ENCODE data around the gene TAS1R3. TPM values are rescaled to one million over a fixed set of nuclear protein-coding genes. Genes with fewer than 3 reads are reported as not detected.

The TAS1R3 gene
- total and polyA plus RNA-seq, 10 of the 15 experiments (the other 5 are each of a cell fraction or from before 2014, with no cell fraction given) = 0.04 to 0.51 (median 0.08) TPM; not detected in 3

DNA sequence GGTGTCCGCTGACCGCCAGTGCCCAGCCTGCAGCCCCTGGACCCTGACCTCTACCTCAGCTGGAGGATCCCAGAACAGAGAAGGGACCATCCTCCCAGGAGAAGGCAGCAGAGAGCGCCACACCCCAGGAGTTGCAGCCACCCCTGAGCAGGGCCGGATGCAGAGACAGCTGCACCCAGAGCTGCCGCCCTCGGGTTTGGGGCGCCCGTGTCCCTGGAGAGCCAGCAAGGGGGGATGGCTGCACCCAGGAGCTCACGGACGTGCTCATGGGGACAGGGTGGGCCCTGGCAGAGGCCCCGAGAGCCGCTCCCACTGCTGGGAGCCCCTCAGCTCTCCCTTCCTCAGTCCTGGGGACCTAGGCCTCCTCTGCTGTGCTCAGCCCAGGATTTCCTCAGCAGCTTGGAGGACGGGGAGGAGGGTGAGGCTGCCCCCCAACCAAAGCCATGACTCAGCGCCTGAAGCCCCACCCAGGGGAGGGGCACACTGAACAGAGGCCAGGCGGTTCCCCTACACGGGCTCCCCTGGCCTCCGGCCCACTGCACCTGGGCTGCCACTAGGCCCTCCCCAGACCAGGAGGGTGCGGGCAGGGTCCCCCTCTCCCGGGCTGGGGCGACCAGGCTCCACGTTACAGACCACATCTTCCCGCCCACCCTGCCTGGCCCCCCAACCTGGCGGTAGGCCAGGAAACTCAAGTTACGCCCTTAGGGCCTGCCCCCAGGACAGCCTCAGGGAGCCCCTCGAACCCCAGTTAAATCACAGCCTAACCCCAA is 25.6 kb upstream of the TAS1R3 start:
- 5% methylated on average over 23 of the region's 25 CpGs for WGBS (ENCODE audit: insufficient coverage, insufficient replicate concordance, low lambda C conversion rate, missing lambda C conversion rate)
- Histone ChIP-seq H2AFZ (ENCODE audit: control insufficient read depth, low read depth, low read length) (peak overlapping the region; percentile 83), H3K79me2 (ENCODE audit: control insufficient read depth, insufficient read depth, low read length) (peaks cover 26% of the 10 kb centered on the region), H3K4me3 (peak overlapping the region; percentile 84), H3K4me2 (ENCODE audit: control insufficient read depth, insufficient read depth) (peak overlapping the region; percentile 99), H3K9ac (ENCODE audit: control insufficient read depth, insufficient read depth, low read length) (peak overlapping the region; percentile 73), H3K4me1 (ENCODE audit: control insufficient read depth, insufficient read depth, low read length) (peaks cover 27% of the 10 kb centered on the region), H3K36me3 (ENCODE audit: control insufficient read depth in 2 of 2, insufficient read depth in 2 of 2, low read length in 1 of 2) (no peaks in the 10 kb centered on the region; a peak in 1 of 4 replicates), H3K27me3 (replicated peaks in 1 of 2; ENCODE audit: control insufficient read depth in 2 of 2, insufficient read depth in 2 of 2, low read length in 1 of 2) (no peaks in the 10 kb centered on the region), H3K9me3 (replicated peaks; ENCODE audit: control insufficient read depth, insufficient read depth, low read length) (no peaks in the 10 kb centered on the region), H3K27ac (ENCODE audit: control insufficient read depth, insufficient read depth) (peak overlapping the region; percentile 82), H4K20me1 (ENCODE audit: control insufficient read depth, insufficient read depth) (no peaks in the 10 kb centered on the region)
- peak; percentile 90 for FAIRE-seq
- BruUV-seq (replicated peaks) = no TSS peak
- peak; percentile 69 for ATAC-seq
- no peak for DNase-seq (ENCODE audit: low read depth, low spot score)
- in situ Hi-C loops (cut with MboI) = no loop called here
- CTCF ChIA-PET = interaction anchor here (0.7 to 1.5 kb wide), 8 partner anchors 20 to 253 kb away, joined by 3 to 8 read pairs (median 3); no protein-coding TSS in a partner anchor
- POLR2A ChIA-PET = interaction anchor here (0.6 to 0.9 kb wide), 2 partner anchors 164 to 321 kb away, joined by 3 to 7 read pairs; no protein-coding TSS in a partner anchor
- SMC1A ChIA-PET (ENCODE audit: uncharacterized antibody, unreplicated experiment) = interaction anchor here (1.1 to 1.2 kb wide), 2 partner anchors 14 to 66 kb away, joined by 3 to 5 read pairs; no protein-coding TSS in a partner anchor
- intact Hi-C loops (cut with micrococcal nuclease; ENCODE audit: unreplicated experiment) = loop anchor here (5.0 kb wide), 1 partner anchor 188 kb away; the partner anchor contains the start of gene C1orf159
- RAD21 ChIA-PET (ENCODE audit: unreplicated experiment) = interaction anchor here (0.8 to 1.2 kb wide), 8 partner anchors 14 to 274 kb away, joined by 3 to 5 read pairs (median 4); partner anchors contain the start of gene AURKAIP1
- TF ChIP-seq, protein P1, sequence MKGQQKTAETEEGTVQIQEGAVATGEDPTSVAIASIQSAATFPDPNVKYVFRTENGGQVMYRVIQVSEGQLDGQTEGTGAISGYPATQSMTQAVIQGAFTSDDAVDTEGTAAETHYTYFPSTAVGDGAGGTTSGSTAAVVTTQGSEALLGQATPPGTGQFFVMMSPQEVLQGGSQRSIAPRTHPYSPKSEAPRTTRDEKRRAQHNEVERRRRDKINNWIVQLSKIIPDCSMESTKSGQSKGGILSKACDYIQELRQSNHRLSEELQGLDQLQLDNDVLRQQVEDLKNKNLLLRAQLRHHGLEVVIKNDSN (IDR thresholded peaks at IDR 0.05; ENCODE audit: borderline replicate concordance, extremely low read length, insufficient read depth, low read depth, low read length) = no peak
- TF ChIP-seq GABPA (IDR thresholded peaks at IDR 0.05; ENCODE audit: low read depth) (no peak), SMC3 (IDR thresholded peaks at IDR 0.05; ENCODE audit: borderline replicate concordance, low read length) (no peak; the same call in 1 of the 2 replicates), SUZ12 (IDR thresholded peaks at IDR 0.05; ENCODE audit: unreplicated experiment) (no peak), ZNF207 (IDR thresholded peaks at IDR 0.05; ENCODE audit: borderline replicate concordance) (no peak), YBX1 (IDR thresholded peaks at IDR 0.05) (no peak), POLR2A (IDR thresholded peaks at IDR 0.05; ENCODE audit: low read depth, low read length) (peak; percentile 68)
- TF ChIP-seq, protein P2, sequence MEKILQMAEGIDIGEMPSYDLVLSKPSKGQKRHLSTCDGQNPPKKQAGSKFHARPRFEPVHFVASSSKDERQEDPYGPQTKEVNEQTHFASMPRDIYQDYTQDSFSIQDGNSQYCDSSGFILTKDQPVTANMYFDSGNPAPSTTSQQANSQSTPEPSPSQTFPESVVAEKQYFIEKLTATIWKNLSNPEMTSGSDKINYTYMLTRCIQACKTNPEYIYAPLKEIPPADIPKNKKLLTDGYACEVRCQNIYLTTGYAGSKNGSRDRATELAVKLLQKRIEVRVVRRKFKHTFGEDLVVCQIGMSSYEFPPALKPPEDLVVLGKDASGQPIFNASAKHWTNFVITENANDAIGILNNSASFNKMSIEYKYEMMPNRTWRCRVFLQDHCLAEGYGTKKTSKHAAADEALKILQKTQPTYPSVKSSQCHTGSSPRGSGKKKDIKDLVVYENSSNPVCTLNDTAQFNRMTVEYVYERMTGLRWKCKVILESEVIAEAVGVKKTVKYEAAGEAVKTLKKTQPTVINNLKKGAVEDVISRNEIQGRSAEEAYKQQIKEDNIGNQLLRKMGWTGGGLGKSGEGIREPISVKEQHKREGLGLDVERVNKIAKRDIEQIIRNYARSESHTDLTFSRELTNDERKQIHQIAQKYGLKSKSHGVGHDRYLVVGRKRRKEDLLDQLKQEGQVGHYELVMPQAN (conservative IDR thresholded peaks at IDR 0.05) = peak; percentile 40; the same call in 1 of the 2 replicates
- TF ChIP-seq, protein P3, sequence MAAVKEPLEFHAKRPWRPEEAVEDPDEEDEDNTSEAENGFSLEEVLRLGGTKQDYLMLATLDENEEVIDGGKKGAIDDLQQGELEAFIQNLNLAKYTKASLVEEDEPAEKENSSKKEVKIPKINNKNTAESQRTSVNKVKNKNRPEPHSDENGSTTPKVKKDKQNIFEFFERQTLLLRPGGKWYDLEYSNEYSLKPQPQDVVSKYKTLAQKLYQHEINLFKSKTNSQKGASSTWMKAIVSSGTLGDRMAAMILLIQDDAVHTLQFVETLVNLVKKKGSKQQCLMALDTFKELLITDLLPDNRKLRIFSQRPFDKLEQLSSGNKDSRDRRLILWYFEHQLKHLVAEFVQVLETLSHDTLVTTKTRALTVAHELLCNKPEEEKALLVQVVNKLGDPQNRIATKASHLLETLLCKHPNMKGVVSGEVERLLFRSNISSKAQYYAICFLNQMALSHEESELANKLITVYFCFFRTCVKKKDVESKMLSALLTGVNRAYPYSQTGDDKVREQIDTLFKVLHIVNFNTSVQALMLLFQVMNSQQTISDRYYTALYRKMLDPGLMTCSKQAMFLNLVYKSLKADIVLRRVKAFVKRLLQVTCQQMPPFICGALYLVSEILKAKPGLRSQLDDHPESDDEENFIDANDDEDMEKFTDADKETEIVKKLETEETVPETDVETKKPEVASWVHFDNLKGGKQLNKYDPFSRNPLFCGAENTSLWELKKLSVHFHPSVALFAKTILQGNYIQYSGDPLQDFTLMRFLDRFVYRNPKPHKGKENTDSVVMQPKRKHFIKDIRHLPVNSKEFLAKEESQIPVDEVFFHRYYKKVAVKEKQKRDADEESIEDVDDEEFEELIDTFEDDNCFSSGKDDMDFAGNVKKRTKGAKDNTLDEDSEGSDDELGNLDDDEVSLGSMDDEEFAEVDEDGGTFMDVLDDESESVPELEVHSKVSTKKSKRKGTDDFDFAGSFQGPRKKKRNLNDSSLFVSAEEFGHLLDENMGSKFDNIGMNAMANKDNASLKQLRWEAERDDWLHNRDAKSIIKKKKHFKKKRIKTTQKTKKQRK (IDR thresholded peaks at IDR 0.05; ENCODE audit: low read depth, low read length) = no peak
- TF ChIP-seq, protein P4, sequence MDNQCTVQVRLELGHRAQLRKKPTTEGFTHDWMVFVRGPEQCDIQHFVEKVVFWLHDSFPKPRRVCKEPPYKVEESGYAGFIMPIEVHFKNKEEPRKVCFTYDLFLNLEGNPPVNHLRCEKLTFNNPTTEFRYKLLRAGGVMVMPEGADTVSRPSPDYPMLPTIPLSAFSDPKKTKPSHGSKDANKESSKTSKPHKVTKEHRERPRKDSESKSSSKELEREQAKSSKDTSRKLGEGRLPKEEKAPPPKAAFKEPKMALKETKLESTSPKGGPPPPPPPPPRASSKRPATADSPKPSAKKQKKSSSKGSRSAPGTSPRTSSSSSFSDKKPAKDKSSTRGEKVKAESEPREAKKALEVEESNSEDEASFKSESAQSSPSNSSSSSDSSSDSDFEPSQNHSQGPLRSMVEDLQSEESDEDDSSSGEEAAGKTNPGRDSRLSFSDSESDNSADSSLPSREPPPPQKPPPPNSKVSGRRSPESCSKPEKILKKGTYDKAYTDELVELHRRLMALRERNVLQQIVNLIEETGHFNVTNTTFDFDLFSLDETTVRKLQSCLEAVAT (IDR thresholded peaks at IDR 0.05) = no peak
- TF ChIP-seq, protein P5, sequence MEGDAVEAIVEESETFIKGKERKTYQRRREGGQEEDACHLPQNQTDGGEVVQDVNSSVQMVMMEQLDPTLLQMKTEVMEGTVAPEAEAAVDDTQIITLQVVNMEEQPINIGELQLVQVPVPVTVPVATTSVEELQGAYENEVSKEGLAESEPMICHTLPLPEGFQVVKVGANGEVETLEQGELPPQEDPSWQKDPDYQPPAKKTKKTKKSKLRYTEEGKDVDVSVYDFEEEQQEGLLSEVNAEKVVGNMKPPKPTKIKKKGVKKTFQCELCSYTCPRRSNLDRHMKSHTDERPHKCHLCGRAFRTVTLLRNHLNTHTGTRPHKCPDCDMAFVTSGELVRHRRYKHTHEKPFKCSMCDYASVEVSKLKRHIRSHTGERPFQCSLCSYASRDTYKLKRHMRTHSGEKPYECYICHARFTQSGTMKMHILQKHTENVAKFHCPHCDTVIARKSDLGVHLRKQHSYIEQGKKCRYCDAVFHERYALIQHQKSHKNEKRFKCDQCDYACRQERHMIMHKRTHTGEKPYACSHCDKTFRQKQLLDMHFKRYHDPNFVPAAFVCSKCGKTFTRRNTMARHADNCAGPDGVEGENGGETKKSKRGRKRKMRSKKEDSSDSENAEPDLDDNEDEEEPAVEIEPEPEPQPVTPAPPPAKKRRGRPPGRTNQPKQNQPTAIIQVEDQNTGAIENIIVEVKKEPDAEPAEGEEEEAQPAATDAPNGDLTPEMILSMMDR (IDR thresholded peaks at IDR 0.05 in 2 of 3, conservative IDR thresholded peaks at IDR 0.05 in 1 of 3; ENCODE audit: control insufficient read depth in 2 of 3, extremely low read depth in 1 of 3, insufficient read depth in 1 of 3, low read depth in 3 of 3, low read length in 3 of 3) = peak; percentile 2 to 42 (median 20); a peak in 3 of 6 replicates

Data from GM12878 (cell line).